DMS79 (cell line): Measurements from ENCODE around the gene RALGAPA2.
"Not testable (repeated sequence)": the region's sequence is repeated elsewhere in the genome, so short reads cannot be mapped to it uniquely, and the experiment has no call there.

Experiments used
- DNase-seq: peaks from one replicate; lab custom pipeline; 2025; lab: John Stamatoyannopoulos, UW

The RALGAPA2 gene

GRCh38 chr20:20367575-20368417 is 344.6 kb downstream of the RALGAPA2 start, which contains the start of gene INSM1:
Gene INSM1, plus strand, starts transcription at chr20:20368104. Its CDS starts 164 bp downstream, at chr20:20368268.
- peak; percentile 89 for DNase-seq

GRCh38 chr20:20366876-20367574 is 345.4 kb downstream of the RALGAPA2 start:
- peak; percentile 60 for DNase-seq

DNA sequence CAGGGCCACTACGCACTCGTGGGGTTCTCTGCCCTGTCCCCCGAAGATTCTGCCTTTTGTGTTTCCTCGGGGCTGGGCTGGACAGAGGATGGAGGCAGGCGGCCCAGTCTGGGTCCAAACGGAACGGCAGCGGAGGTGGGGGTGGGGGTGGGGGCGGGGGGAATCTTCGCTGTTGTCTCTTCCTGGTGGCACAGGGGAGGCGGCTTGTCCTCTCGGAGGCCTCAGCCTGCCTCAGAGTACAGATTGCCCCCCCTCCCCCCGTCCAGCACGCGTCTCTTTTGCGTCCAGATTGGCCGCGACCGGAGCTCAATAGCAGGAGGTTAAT is 345.9 kb downstream of the RALGAPA2 start:
- no peak for DNase-seq

GRCh38 chr20:20365480-20366161 is 346.8 kb downstream of the RALGAPA2 start:
- DNase-seq, result no peak

DNA sequence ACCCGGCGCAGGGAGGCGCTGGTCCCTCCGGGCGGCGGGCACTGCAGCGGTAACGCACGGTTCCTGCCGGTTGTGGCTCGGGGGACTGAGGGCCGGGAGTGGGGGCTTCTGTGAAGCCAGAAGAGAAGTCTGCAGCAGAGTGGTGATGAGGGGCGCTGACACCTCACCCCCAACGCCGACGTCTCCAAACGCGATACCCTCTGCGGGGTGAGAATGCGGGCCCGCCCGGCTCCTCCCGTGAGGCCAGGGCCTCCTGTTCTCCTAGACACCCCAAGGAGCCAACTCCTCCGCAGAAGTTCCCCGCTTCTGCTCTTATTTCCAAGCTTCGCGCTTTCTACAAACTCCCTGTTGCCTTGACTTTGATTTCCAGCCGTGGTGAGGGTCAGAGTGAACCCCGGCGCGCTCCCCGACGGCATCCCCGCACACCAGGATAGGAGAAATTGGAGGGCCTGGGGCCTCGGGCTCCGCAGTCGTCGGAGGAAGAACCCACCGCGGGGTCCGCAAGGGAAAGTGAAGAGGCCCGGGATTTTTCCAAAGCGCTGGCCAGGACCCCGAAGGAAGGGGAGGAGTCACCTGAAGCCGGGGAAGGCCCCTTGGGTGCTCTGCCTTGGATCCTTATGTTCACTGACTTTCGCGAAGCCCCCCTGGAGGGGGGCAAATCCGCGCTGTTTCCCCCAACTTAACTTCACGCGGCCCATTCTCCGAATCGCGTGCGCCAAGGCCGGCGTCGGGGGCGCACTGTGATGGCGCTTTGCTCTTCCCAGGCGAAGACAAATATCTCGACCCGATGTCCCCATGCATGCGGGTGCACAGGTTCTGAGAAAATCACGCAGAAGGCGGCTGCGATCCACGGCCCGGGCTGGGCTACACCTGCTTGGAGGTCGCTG is 347.6 kb downstream of the RALGAPA2 start:
- no peak for DNase-seq

DNA sequence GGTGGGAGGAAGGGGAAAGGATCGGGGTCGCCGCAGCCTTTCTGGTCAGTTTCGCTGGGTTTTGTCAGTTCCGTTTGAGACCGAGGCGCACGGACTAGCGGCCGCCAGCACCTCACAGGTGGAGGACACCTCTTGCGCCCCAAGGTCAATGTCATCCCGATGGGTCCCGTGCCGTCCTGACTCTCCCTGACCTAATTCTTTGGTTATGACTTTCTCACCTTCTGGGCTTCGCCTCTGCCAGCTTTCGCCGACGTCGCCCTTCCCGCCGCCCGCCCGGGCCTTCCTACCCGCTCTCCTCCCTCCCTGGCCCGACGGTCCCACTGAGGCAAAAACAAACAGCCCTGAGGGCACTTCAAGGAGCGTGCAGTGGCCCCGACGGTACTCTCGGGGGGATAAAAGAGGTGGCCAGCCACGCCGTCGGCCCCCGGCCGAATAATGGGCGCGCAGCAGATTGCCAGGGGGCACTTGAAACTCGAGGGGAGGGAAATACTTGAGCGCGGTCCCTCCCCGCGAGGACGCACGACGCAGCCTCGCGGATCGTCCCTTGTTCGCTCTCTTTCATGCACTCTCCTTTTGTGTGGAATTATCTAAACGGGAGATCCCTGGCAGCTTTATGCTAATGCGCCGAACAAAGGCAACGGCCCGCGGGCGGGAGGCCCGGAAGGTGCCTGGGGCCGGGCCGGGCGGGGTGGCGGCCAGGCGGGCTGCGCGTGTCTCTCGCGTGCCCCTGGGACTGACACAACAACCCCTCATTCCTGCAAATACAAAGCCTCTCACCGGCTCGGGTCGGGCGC is 348.4 kb downstream of the RALGAPA2 start:
- DNase-seq, result peak; percentile 79

GRCh38 chr20:20363434-20363798 is 349.0 kb downstream of the RALGAPA2 start:
- peak; percentile 49 for DNase-seq

GRCh38 chr20:20362774-20363433 is 349.5 kb downstream of the RALGAPA2 start:
- peak; percentile 90 for DNase-seq

DNA sequence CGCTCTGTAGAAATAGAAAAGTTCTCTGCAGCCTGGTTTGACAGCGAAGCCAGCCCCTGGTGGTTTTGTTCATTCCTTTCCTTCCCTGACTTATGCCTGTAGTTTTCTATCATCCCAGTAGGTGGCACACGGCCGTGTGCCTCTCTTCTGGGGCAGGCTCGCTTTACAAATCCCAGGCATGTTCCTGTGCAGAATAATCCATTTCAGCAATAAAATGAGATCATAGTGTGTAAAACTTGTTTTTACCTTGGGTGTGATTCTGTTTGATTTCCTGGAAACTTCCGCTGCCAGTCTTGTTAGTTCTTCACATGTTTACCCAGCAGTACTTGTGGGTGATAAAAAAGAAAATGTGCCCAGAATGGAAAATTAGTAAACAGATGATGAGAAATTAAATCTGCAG is 352.0 kb downstream of the RALGAPA2 start:
- no peak for DNase-seq

- DNase-seq, result no peak
Observed at GRCh38 chr20:20359628-20360027, 352.8 kb downstream of the RALGAPA2 start.

DNA sequence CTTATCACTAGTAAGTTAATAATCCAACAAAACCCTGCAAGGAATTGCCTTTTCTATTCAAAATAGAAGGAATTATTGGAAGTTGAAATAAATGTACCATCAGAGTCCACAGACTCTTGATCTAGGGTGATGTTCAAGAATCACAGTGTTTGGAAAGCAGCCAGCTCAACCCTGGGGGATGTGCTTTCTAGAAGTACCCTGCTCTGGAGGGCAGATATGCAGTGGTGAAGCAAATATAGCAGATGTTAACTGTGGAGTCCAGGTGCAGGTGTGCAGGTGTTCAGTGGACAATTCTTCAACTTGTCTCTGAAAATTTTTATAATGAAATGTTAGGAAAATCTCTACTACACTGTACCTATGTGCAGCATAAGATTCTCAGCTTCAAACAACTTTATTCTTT is 353.6 kb downstream of the RALGAPA2 start:
- peak; percentile 22 for DNase-seq

DNA sequence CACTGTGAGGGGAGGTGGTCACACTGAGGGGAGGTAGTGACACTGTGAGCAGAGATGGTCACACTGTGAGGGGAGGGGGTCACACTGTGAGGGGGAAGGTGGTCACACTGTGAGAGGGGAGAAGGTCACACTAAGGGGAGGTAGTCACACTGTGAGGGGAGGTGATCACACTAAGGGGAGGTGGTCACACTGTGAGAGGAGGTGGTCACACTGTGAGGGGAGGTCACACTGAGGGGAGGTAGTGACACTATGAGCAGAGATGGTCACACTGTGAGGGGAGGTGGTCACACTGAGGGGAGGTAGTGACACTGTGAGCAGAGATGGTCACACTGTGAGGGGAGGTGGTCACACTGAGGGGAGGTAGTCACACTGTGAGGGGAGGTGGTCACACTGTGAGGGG is 356.9 kb downstream of the RALGAPA2 start:
- DNase-seq, result not testable (repeated sequence)

DNA sequence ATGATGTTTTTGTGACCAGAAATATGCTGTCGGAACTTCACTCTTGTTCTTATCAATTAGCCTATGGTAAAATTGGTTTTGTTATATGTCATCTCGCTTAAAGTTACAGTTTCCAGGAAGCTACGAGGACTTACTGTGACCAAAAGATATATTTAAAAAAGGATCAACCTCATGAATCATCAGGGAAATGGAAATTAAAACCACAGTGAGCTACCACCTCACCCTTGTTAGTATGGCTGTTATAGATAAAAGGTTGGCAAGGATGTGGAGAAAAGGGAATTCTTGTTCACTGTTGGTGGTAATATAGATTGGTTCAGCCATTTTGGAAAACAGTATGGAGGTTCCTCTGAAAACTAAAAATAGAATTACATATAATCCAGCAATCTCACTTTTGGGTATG is 358.9 kb downstream of the RALGAPA2 start:
- no peak for DNase-seq

DNA sequence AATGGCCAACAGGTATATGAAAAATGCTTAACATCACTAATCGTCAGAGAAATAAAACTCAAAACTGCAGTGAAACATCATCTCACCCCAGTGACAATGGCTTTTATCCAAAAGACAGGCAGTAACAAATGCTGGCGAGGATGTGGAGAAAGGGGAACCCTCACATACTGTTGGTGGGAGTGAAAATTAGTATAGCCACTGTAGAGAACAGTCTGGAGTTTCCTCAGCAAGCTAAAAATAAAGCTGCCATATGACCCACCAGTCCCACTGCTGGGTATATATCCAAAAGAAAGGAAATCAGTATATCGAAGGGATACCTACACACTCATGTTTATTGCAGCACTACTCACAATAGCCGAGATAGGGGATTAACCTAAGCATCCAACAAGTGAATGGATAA is 368.0 kb downstream of the RALGAPA2 start:
- DNase-seq, result no peak

DNA sequence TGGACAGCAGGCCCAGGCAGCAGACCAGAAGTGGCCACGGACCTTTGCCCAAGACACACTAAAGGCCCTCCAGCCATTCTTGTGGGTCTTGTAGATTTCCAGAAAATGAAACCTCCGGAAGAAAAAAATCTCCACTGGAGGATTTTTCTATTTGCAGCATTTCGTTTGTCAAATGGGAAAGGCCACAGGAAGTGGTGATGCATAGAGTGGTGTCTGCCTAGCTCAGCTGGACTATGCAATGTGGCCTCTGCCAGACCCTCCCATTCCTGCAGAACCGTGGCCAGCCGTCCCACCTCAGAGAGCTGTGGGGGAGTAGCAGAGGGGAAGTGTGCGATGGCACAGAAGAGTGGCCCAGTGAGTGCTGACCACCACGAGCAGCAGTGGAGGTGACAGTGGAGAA is 368.5 kb downstream of the RALGAPA2 start:
- DNase-seq, result no peak
